ENCODE results near the gene PCBP3. TPM values are rescaled to one million over a fixed set of nuclear protein-coding genes. Genes with fewer than 3 reads are reported as not detected.

PCBP3 gene
- total and polyA plus RNA-seq, 2 of the 13 experiments (the other 11 are each of a cell fraction or from before 2014, with no cell fraction given): not detected

- ChIA-PET POLR2A (interaction anchor here (1.0 kb wide), 1 partner anchor 179 kb away, joined by 3 read pairs; no protein-coding TSS in a partner anchor), CTCF (ENCODE audit: low intra/inter-chr PET ratio, low total read pairs) (no interaction called here)
- H3K27me3 ChIP-seq (ENCODE audit: control insufficient read depth in 1 of 2, insufficient read depth in 2 of 2, low read length in 2 of 2): peaks cover 0 to 3% of the 10 kb centered on the region in 2 experiments; a peak in 1 of 5 replicates
- FAIRE-seq (no peak), ATAC-seq (no peak), DNase-seq (ENCODE audit: low spot score) (no peak)
- H3K27ac ChIP-seq (ENCODE audit: extremely low read length, insufficient read depth, low read length): no peak overlapping the region
- H3K4me2 ChIP-seq (ENCODE audit: low read depth, low read length): no peak overlapping the region
- intact Hi-C loops (cut with micrococcal nuclease; ENCODE audit: unreplicated experiment): no loop called here
- H3K9ac ChIP-seq (ENCODE audit: insufficient read depth, low read depth, low read length): no peak overlapping the region
- H3K36me3 ChIP-seq (replicated peaks in 1 of 2; ENCODE audit: control insufficient read depth in 1 of 2, insufficient read depth in 2 of 2, low read length in 2 of 2): no peaks in the 10 kb centered on the region
- H3K79me2 ChIP-seq (ENCODE audit: insufficient read depth, low read length): no peaks in the 10 kb centered on the region
- H3K4me1 ChIP-seq (ENCODE audit: insufficient read depth, low read length): peaks cover 10% of the 10 kb centered on the region
- no peaks in the 10 kb centered on the region for H4K20me1 ChIP-seq (ENCODE audit: insufficient read depth, low read length)
- TF ChIP-seq JDP2 (CRISPR knock-in tag; IDR thresholded peaks at IDR 0.05; ENCODE audit: borderline replicate concordance): no peak
- no peak for TF ChIP-seq ZNF383 (CRISPR knock-in tag; IDR thresholded peaks at IDR 0.05; ENCODE audit: borderline replicate concordance)
- TF ChIP-seq ZNF576 (CRISPR knock-in tag; IDR thresholded peaks at IDR 0.05): no peak
- TF ChIP-seq SAP130 (CRISPR knock-in tag; IDR thresholded peaks at IDR 0.05; ENCODE audit: low read depth): no peak
- TF ChIP-seq CCDC6 (CRISPR knock-in tag; IDR thresholded peaks at IDR 0.05): no peak
- TF ChIP-seq, protein P1, sequence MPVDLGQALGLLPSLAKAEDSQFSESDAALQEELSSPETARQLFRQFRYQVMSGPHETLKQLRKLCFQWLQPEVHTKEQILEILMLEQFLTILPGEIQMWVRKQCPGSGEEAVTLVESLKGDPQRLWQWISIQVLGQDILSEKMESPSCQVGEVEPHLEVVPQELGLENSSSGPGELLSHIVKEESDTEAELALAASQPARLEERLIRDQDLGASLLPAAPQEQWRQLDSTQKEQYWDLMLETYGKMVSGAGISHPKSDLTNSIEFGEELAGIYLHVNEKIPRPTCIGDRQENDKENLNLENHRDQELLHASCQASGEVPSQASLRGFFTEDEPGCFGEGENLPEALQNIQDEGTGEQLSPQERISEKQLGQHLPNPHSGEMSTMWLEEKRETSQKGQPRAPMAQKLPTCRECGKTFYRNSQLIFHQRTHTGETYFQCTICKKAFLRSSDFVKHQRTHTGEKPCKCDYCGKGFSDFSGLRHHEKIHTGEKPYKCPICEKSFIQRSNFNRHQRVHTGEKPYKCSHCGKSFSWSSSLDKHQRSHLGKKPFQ (CRISPR knock-in tag; IDR thresholded peaks at IDR 0.05; ENCODE audit: insufficient replicate concordance): no peak
- no peak for TF ChIP-seq ZNF12 (CRISPR knock-in tag; IDR thresholded peaks at IDR 0.05)
- TF ChIP-seq, protein P2, sequence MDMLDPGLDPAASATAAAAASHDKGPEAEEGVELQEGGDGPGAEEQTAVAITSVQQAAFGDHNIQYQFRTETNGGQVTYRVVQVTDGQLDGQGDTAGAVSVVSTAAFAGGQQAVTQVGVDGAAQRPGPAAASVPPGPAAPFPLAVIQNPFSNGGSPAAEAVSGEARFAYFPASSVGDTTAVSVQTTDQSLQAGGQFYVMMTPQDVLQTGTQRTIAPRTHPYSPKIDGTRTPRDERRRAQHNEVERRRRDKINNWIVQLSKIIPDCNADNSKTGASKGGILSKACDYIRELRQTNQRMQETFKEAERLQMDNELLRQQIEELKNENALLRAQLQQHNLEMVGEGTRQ (IDR thresholded peaks at IDR 0.05; ENCODE audit: low read depth, low read length): no peak
- TF ChIP-seq, protein P2 (CRISPR knock-in tag; IDR thresholded peaks at IDR 0.05; ENCODE audit: borderline replicate concordance): no peak
- no peak for TF ChIP-seq ZNF121 (CRISPR knock-in tag; IDR thresholded peaks at IDR 0.05)
- no peak for TF ChIP-seq ZNF605 (CRISPR knock-in tag; IDR thresholded peaks at IDR 0.05)
- TF ChIP-seq CHD2 (IDR thresholded peaks at IDR 0.05; ENCODE audit: low read depth, low read length): no peak
- no peak for TF ChIP-seq IRX3 (CRISPR knock-in tag; IDR thresholded peaks at IDR 0.05; ENCODE audit: borderline replicate concordance, low read depth)
- TF ChIP-seq ZNF329 (CRISPR knock-in tag; IDR thresholded peaks at IDR 0.05; ENCODE audit: low read depth): no peak
- no peak for TF ChIP-seq MYNN (CRISPR knock-in tag; IDR thresholded peaks at IDR 0.05; ENCODE audit: low read depth)
- TF ChIP-seq NFKBIZ (CRISPR knock-in tag; IDR thresholded peaks at IDR 0.05): no peak
- TF ChIP-seq ZSCAN20 (CRISPR knock-in tag; IDR thresholded peaks at IDR 0.05; ENCODE audit: borderline replicate concordance): no peak
- no peak for TF ChIP-seq STAG1 (CRISPR knock-in tag; IDR thresholded peaks at IDR 0.05)
- TF ChIP-seq HDAC1 (CRISPR knock-in tag; IDR thresholded peaks at IDR 0.05): no peak
- no peak overlapping the region for H3K4me3 ChIP-seq (replicated peaks in 1 of 3; ENCODE audit: insufficient read depth in 1 of 3, low read depth in 2 of 3, low read length in 3 of 3)
- no peak overlapping the region for H2AFZ ChIP-seq (ENCODE audit: low read length)
- no TSS peak for BruUV-seq (replicated peaks)
- in situ Hi-C loops (cut with HindIII; ENCODE audit: extremely low pct_ligation_motif_present, low pct_unique_long_range_greater_than_20kb): no loop called here
- peaks cover 4% of the 10 kb centered on the region; the same call in 1 of the 2 replicates for H3K9me3 ChIP-seq (ENCODE audit: low read length)
- 0% methylated on average over 1 of the region's 1 CpG for WGBS (ENCODE audit: low lambda C conversion rate)
These were observed 321.1 kb downstream of the PCBP3 start for GRCh38 chr21:45964649-45965048.

Data from HepG2 (cell line).